Muscle of leg (tissue), 11 donors: ENCODE measurements around the gene KHK. TPM values are rescaled to one million over a fixed set of nuclear protein-coding genes. Genes with fewer than 3 reads are reported as not detected.

Experiments
- DNase-seq: peaks from one replicate; pipeline ENCODE4 v3.0.0; 2013
- H3K27ac ChIP-seq: one replicate; pipeline ENCODE4 v1.5.1; 2013; ENCODE audit warnings: mild to moderate bottlenecking, low read length, control low read depth
- H3K27me3 ChIP-seq: one replicate; pipeline ENCODE4 v1.6.1; 2013; ENCODE audit warnings: low read length; ENCODE audit not compliant: control insufficient read depth, insufficient read depth
- H3K36me3 ChIP-seq: one replicate; pipeline ENCODE4 v1.6.1; 2013; ENCODE audit warnings: low read length; ENCODE audit not compliant: control insufficient read depth, insufficient read depth
- H3K4me1 ChIP-seq: one replicate; pipeline ENCODE4 v1.6.1; 2013; ENCODE audit warnings: low read length; ENCODE audit not compliant: control insufficient read depth, insufficient read depth
- H3K4me3 ChIP-seq: one replicate; pipeline ENCODE4 v1.5.1; 2013; ENCODE audit warnings: low read length, control low read depth
- H3K9me3 ChIP-seq: replicated peaks from 2 replicates; pipeline ENCODE4 v1.6.1; 2013; ENCODE audit warnings: low read depth, low read length; ENCODE audit not compliant: control insufficient read depth
- WGBS: methylation state at CpG from one replicate; pipeline ENCODE4 v1.1.5; 2013; ENCODE audit warnings: missing lambda C conversion rate; ENCODE audit not compliant: insufficient coverage; 5-methylcytosine and 5-hydroxymethylcytosine counted together
- polyA plus RNA-seq, 8 donors: library from polyadenylated mRNA; unstranded; fragments of 120-200 nt; gene quantifications; one replicate each; pipeline versions ENCODE4 v1.2.1 to v1.2.3, GENCODE V29; 2013; ENCODE audit warnings: inconsistent platforms in 1 of 8, low replicate concordance in 1 of 8; ENCODE audit not compliant: insufficient read length in 8 of 8, insufficient read depth in 1 of 8
- total RNA-seq: library from RNA; stranded (reverse); fragments of 120-200 nt; gene quantifications from one replicate; pipeline ENCODE4 v1.2.4, GENCODE V29; 2013

Gene KHK
- total and polyA plus RNA-seq, 9 donors, result 1.5 to 11.4 (median 2.2) TPM

DNA sequence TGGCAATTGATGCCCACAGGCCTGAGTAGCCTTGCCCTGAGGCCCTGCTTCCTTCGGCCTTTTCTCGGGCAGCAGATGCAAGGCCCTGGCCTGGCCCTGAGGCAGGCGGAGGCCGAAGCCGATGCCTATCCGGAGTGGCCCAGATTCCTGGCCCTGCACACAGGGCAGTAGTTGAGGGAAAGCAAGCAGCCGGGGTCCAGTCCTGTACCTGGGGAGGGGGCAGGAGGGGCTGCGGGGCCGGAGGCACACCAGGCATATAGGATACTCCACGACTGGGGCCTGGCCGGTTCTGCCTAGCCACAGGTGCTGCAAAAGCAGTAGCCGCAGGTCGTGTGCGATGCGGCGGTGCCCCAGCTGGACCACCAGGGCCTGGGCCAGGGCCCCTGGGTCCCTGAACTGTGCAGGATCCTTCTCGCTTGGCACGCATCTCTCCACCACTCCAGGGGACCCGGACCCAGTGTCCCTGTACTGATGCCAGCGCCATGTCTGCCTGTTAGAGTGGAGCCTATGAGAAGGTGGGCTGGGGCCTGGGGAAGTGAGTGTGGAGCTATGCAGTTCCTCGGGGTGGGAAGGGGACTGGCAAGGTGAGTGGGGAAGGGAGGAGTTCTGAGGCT lies 50.9 kb downstream of the KHK start:
- no peak for DNase-seq
- Histone ChIP-seq H3K36me3 (peaks cover 5% of the 10 kb centered on the region), H3K27ac (no peak overlapping the region), H3K27me3 (peaks cover 2% of the 10 kb centered on the region), H3K4me3 (no peak overlapping the region), H3K9me3 (no peaks in the 10 kb centered on the region), H3K4me1 (peaks cover 17% of the 10 kb centered on the region)
- WGBS, result 89% methylated on average over 17 of the region's 21 CpGs

DNA sequence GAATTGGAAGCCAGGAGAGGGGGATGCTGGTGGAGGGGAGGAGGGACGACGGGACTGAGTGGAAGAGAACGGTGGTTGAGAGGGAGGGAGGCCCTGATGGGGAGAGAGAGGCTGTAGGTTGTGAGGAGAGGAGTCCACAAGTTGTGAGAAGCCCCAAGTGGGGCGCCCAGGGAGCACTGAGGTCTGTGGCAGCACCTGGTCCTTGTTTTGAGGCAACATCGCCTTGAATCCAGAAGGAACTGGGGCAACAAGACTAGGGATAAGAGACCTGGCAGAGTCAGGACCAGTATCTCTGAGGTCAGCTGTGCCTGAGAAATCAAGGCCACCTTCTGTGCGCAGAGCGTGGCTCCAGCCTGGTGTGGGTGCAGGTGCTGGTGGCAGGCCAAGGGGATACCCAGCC lies 51.5 kb downstream of the KHK start:
- Histone ChIP-seq H3K27ac (no peak overlapping the region), H3K4me1 (peaks cover 11% of the 10 kb centered on the region), H3K9me3 (no peaks in the 10 kb centered on the region), H3K27me3 (peaks cover 4% of the 10 kb centered on the region), H3K4me3 (no peak overlapping the region), H3K36me3 (no peaks in the 10 kb centered on the region)
- WGBS, result 68% methylated on average over 7 of the region's 7 CpGs
- DNase-seq, result no peak

DNA sequence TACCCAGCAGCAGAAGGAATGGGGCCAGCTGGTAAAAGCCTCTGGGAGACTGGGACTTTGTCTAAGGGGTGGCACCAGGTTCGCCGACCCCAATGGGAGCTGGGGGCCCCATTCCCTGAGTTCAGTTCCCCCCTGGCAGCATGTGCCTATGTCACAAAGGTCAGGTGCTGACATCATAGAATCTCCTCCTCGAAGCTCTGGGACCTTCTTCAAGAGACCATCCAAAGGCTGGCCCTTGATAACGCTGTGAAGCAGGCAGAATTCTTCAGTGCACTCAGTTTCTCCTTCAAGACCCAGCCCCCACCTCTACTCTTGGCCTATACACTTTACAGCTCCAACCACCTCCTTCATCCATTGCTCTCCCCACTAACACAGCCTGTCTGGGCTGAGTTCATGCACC lies 52.7 kb downstream of the KHK start, which contains the start of gene PRR30:
TSS of gene PRR30 (minus strand) at position 101 of the 400 bp plus-strand sequence. CDS start 1,081 bp downstream, outside the sequence.
- no peaks in the 10 kb centered on the region for H3K9me3 ChIP-seq
- H3K4me3 ChIP-seq, result no peak within 1 kb of the TSS
- H3K4me1 ChIP-seq, result peaks cover 4% of the 10 kb centered on the region
- H3K27ac ChIP-seq, result no peak within 1 kb of the TSS
- no peaks in the 10 kb centered on the region for H3K36me3 ChIP-seq
- no peak for DNase-seq
- H3K27me3 ChIP-seq, result peaks cover 7% of the 10 kb centered on the region
- WGBS, result 74% methylated on average over 4 of the region's 4 CpGs

DNA sequence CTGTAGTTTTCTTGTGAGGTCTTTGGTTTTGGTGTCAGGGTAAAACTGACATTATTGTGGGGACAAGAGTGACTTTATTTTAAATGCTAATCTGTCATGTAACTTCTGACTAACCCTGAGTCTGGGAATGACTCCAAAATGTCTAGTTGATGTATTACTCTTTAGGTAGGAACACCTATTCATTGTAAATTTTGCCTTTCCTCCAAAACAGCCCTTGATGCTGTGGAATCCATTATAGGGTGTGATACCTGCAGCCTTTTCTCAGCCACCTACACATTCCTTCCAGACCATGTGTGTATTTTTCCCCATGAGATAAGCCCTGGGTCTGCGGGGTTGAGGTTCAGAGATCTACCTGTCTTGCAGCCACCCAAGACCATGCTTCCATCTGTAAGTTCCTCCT lies 56.7 kb downstream of the KHK start:
- no peaks in the 10 kb centered on the region for H3K4me1 ChIP-seq
- WGBS, result 92% methylated on average over 1 of the region's 1 CpG
- H3K36me3 ChIP-seq, result no peaks in the 10 kb centered on the region
- peaks cover 7% of the 10 kb centered on the region for H3K27me3 ChIP-seq
- no peaks in the 10 kb centered on the region for H3K9me3 ChIP-seq
- H3K4me3 ChIP-seq, result no peak overlapping the region
- H3K27ac ChIP-seq, result no peak overlapping the region
- DNase-seq, result no peak

DNA sequence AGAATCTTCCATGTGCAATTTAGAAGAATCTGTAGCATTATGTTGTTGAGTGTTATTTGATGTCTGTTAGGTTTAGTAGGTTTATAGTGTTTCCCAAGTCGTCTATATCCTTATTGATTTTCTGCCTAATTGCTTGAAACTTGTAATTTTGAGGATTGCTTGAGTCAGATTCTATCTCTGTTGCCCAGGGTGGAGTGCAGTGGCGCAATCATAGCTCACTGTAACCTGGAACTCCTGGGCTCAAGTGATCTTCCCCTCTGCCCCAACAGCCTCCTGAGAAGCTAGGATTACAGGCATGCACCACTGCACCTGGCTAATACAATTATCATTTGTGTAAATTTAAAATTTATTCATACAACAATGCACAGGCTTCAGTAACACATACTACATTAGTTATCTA lies 59.1 kb downstream of the KHK start:
- WGBS, result no CpG with 5 or more reads among the region's 2 CpGs
- no peaks in the 10 kb centered on the region for H3K9me3 ChIP-seq
- peaks cover 7% of the 10 kb centered on the region for H3K27me3 ChIP-seq
- no peak for DNase-seq
- H3K27ac ChIP-seq, result no peak overlapping the region
- H3K4me3 ChIP-seq, result no peak overlapping the region
- H3K4me1 ChIP-seq, result no peaks in the 10 kb centered on the region
- H3K36me3 ChIP-seq, result no peaks in the 10 kb centered on the region

DNA sequence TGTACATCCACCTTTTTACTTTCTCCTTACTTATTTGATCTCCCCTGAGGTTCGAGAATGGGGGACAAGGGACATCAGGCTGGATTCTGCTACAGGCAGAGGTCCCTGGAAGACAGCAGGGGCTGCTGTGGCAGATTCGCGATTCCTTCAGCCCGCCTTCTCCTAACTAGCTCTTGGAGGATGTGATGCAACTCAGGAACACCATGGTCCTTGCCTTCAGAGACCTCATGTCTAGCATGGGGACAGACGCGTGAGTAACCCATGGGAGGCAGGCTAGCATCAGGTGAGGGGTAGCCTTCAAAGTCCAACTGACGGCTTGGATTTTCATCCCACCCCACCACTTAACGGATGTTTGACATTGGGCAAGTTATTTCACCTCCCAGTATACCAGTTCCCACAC lies 61.4 kb downstream of the KHK start:
- Histone ChIP-seq H3K27me3 (peaks cover 5% of the 10 kb centered on the region), H3K4me3 (no peak overlapping the region), H3K36me3 (no peaks in the 10 kb centered on the region), H3K27ac (no peak overlapping the region), H3K9me3 (no peaks in the 10 kb centered on the region), H3K4me1 (no peaks in the 10 kb centered on the region)
- 88% methylated on average over 6 of the region's 8 CpGs for WGBS
- DNase-seq, result no peak

DNA sequence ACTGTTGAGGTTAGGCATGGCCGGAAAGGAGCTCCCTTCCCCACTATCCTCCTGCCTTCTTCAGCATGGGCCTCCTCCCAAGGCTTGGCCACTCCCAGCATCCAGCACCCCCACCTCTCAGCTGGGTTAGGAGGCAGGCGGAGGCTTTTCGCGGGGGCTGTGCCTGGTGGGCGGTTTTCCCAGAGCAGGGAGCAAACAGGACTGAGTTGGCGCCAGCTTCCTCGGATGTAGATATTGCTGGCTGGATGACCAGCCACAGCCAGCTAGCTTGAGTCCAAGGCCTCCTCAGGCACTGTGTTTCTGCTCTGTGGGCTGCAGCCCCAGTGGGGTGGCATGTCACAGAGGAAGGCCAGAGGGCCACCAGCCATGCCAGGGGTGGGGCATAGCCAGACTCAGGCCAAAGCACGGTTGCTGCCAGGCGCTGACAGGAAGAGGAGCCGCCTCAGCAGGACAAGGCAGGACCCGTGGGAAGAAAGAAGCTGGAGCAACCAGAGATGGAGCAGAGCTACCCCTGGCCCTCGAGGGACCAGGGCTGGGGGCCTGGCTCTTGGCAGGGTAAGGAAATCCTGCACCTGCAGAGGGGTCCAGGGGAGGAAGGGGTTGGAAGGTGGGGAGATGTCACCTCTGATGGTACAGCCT lies 62.3 kb downstream of the KHK start, which contains the start of gene TCF23:
TSS of gene TCF23 (plus strand) at position 204 of the 639 bp plus-strand sequence. CDS start at position 334, 130 bp downstream.
- H3K4me3 ChIP-seq, result no peak within 1 kb of the TSS
- WGBS, result 61% methylated on average over 12 of the region's 12 CpGs
- no peaks in the 10 kb centered on the region for H3K36me3 ChIP-seq
- no peaks in the 10 kb centered on the region for H3K4me1 ChIP-seq
- DNase-seq, result no peak
- no peak within 1 kb of the TSS for H3K27ac ChIP-seq
- H3K9me3 ChIP-seq, result no peaks in the 10 kb centered on the region
- peaks cover 3% of the 10 kb centered on the region for H3K27me3 ChIP-seq

DNA sequence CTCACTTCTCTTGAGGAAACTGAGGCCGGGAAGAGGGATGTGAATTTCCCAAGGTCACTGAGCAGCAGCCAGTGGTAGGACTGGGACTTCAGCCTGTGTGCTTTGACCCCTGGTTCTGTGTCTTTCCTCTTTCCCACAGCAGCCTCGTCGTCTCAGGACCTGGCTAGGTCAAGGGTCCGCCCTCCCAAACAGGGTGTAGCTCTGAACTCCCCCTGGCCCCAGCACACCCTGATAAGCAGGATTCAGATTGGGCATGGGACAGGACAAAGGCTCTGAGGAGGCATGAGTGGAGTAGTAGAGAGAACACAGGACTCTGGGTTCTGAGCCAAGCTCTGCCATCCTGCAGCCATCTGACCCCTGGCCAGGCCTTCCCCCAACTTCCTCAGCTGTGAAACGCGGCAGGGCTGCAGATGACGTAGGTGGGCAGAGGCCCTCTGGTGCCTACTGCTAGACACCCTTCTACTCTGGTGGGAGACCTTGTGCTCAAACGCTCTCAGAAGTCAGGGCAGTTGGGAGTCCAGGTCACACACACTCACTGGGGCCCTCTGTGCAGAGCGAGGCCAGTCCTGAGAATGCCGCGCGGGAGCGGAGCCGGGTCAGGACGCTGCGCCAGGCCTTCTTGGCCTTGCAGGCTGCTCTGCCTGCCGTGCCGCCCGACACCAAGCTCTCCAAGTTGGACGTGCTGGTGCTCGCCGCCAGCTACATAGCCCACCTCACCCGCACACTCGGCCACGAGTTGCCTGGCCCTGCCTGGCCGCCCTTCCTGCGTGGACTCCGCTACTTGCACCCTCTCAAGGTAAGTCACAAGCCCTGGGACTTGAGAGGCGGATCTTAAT lies 63.2 kb downstream of the KHK start:
- H3K27me3 ChIP-seq, result peaks cover 3% of the 10 kb centered on the region
- H3K9me3 ChIP-seq, result no peaks in the 10 kb centered on the region
- no peak overlapping the region for H3K27ac ChIP-seq
- 90% methylated on average over 26 of the region's 29 CpGs for WGBS
- H3K4me3 ChIP-seq, result no peak overlapping the region
- H3K4me1 ChIP-seq, result peaks cover 4% of the 10 kb centered on the region
- no peaks in the 10 kb centered on the region for H3K36me3 ChIP-seq
- DNase-seq, result no peak
